HepG2 (cell line): ENCODE results near the gene SERPINF2. TPM values are rescaled to one million over a fixed set of nuclear protein-coding genes. Genes with fewer than 3 reads are reported as not detected.

Experiments used
- ARNT2 ChIP-seq: sonication (generic); formaldehyde crosslinking; IDR thresholded peaks from 2 replicates; pipeline ENCODE4 v1.8.0; 2022; ENCODE audit warnings: mild to moderate bottlenecking, low read depth, missing genetic modification reagents, moderate library complexity
- KDM2A ChIP-seq: sonication (generic); formaldehyde crosslinking; IDR thresholded peaks from 2 replicates; pipeline ENCODE4 v1.4.0; 2020; ENCODE audit warnings: low read depth, missing genetic modification reagents, borderline replicate concordance
- KLF16 ChIP-seq, 2 experiments: sonication (generic) in 1 of 2; formaldehyde crosslinking in 1 of 2; IDR thresholded peaks; 2 replicates each; pipeline versions ENCODE4 v1.6.1 to v1.8.0; 2016 to 2023; ENCODE audit warnings: missing genetic modification reagents in 2 of 2, missing compliant biosample characterization in 1 of 2
- NR2C2 ChIP-seq: sonication (generic); formaldehyde crosslinking; IDR thresholded peaks from 2 replicates; pipeline ENCODE4 v1.4.0; 2020; ENCODE audit warnings: missing genetic modification reagents, mild to moderate bottlenecking, moderate library complexity, borderline replicate concordance
- POLR2AphosphoS2 ChIP-seq: IDR thresholded peaks from 2 replicates; pipeline ENCODE4 v1.6.1; 2011; ENCODE audit warnings: low read depth, low read length, improper control_type of control experiment
- RARA ChIP-seq: IDR thresholded peaks from 2 replicates; pipeline ENCODE4 v1.6.1; 2016; ENCODE audit warnings: missing genetic modification reagents, missing compliant biosample characterization
- RARG ChIP-seq: sonication (generic); formaldehyde crosslinking; IDR thresholded peaks from 2 replicates; pipeline ENCODE4 v1.4.0; 2020; ENCODE audit warnings: low read depth, mild to moderate bottlenecking, missing genetic modification reagents
- RXRB ChIP-seq: IDR thresholded peaks from 2 replicates; pipeline ENCODE4 v1.6.1; 2016; ENCODE audit warnings: borderline replicate concordance, missing genetic modification reagents, missing compliant biosample characterization
- SAFB2 ChIP-seq: sonication (generic); formaldehyde crosslinking; IDR thresholded peaks from 2 replicates; pipeline ENCODE4 v1.5.1; 2020; ENCODE audit warnings: missing genetic modification reagents, low read depth, mild to moderate bottlenecking, borderline replicate concordance
- SOX5 ChIP-seq: IDR thresholded peaks from 2 replicates; pipeline ENCODE4 v1.6.1; 2016; ENCODE audit warnings: borderline replicate concordance
- ZC3H13 ChIP-seq: sonication (generic); formaldehyde crosslinking; IDR thresholded peaks from 2 replicates; pipeline ENCODE4 v1.8.1; 2023; ENCODE audit warnings: mild to moderate bottlenecking, missing genetic modification reagents, moderate library complexity
- ZEB1 ChIP-seq: IDR thresholded peaks from 2 replicates; pipeline ENCODE4 v1.6.1; 2012; ENCODE audit warnings: mild to moderate bottlenecking, low read depth, inconsistent platforms; ENCODE audit not compliant: insufficient replicate concordance
- ZNF160 ChIP-seq: sonication (generic); formaldehyde crosslinking; IDR thresholded peaks from 2 replicates; pipeline ENCODE4 v1.8.0; 2022; ENCODE audit warnings: mild to moderate bottlenecking, inconsistent platforms, missing genetic modification reagents
- ZNF354B ChIP-seq: sonication (generic); formaldehyde crosslinking; IDR thresholded peaks from 2 replicates; pipeline ENCODE4 v1.8.0; 2022; ENCODE audit warnings: mild to moderate bottlenecking, missing genetic modification reagents
- polyA plus RNA-seq, 8 experiments: library from polyadenylated mRNA; depleted of rRNA in 3 of 8; stranded (reverse) in 7 of 8; unstranded in 1 of 8; fragments of >200 nt; fragmentation: Illumina TruSeq in 4 of 8; extraction: Trizol in 4 of 8; gene quantifications; 2 replicates each; pipeline versions ENCODE4 v1.2.1 to v1.2.3, GENCODE V29; 2011 to 2016; ENCODE audit warnings: low read depth in 4 of 8, missing spikeins in 1 of 8, mixed read lengths in 1 of 8; ENCODE audit not compliant: insufficient read depth in 1 of 8
- total RNA-seq, 5 experiments: library from RNA; depleted of rRNA; stranded (reverse); fragments of >200 nt; fragmentation: Illumina TruSeq; extraction: Trizol; gene quantifications; 2 replicates each; pipeline ENCODE4 v1.2.3, GENCODE V29; 2016; ENCODE audit warnings: low read depth in 1 of 5
- TF ChIP-seq, protein P1 (sequence below): sonication (generic); formaldehyde crosslinking; IDR thresholded peaks from 2 replicates; pipeline ENCODE4 v1.4.0; 2020; ENCODE audit warnings: missing genetic modification reagents
- TF ChIP-seq, protein P2 (sequence below): sonication (generic); formaldehyde crosslinking; IDR thresholded peaks from 2 replicates; pipeline ENCODE4 v1.5.0; 2020; ENCODE audit warnings: missing genetic modification reagents
- TF ChIP-seq, protein P3 (sequence below): IDR thresholded peaks from 2 replicates; pipeline ENCODE4 v1.6.1; 2012; ENCODE audit warnings: inconsistent platforms
- TF ChIP-seq, protein P4 (sequence below): sonication (generic); formaldehyde crosslinking; IDR thresholded peaks from 2 replicates; pipeline ENCODE4 v1.4.0; 2020; ENCODE audit warnings: mild to moderate bottlenecking, missing genetic modification reagents
- TF ChIP-seq, protein P5 (sequence below): sonication (generic); formaldehyde crosslinking; IDR thresholded peaks from 2 replicates; pipeline ENCODE4 v1.8.0; 2022; ENCODE audit warnings: low read depth, missing genetic modification reagents
- TF ChIP-seq, protein P6 (sequence below): sonication (generic); formaldehyde crosslinking; IDR thresholded peaks from 2 replicates; pipeline ENCODE4 v1.5.1; 2020; ENCODE audit warnings: mild to moderate bottlenecking, moderate library complexity, missing genetic modification reagents

SERPINF2 gene
- total and polyA plus RNA-seq, 2 of the 13 experiments (the other 11 are each of a cell fraction or from before 2014, with no cell fraction given): 309 to 548 TPM

DNA sequence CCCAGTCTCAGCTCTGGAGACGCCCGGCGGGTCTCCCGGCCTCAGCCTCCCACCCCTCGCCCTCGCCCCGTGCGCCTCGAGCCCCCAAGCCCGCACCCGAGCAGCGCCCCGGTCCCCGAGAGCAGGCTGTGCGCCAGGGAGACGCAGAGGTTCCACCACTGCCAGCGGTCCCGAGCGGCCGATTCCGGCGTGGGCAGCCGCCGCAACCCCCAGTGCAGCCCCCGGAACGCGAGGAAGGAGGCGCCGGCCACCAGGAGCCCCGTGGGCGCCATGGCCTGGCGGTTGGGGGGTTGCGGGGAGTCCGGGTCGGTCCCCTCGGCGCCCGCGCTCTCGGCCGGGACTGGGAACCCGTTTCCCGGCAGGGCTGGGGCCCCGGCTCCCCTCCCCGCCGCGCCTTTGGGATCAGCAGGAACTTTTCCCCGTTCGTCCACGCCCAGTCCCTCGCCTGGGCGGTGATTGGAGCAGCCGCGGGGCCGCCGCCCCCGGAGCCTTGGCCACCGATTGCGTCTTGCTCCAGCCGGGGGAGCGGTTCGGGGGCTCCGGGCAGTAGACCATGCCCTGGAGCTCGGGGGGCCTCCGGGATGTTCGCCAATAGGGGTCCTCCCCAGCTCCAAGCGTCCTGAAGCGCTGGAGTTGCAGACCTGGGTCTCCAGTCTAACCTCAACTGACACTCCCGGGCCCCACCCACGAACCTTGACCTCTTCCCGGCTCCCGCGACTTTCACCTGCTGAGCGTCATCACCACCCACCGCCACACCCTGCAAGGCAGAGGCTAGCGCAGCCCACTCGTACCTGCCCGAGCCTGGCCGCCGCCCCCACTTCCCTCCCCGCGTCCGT lies 32.5 kb upstream of the SERPINF2 start, which contains the start of gene TLCD2 (continued):
- TF ChIP-seq, protein P1, sequence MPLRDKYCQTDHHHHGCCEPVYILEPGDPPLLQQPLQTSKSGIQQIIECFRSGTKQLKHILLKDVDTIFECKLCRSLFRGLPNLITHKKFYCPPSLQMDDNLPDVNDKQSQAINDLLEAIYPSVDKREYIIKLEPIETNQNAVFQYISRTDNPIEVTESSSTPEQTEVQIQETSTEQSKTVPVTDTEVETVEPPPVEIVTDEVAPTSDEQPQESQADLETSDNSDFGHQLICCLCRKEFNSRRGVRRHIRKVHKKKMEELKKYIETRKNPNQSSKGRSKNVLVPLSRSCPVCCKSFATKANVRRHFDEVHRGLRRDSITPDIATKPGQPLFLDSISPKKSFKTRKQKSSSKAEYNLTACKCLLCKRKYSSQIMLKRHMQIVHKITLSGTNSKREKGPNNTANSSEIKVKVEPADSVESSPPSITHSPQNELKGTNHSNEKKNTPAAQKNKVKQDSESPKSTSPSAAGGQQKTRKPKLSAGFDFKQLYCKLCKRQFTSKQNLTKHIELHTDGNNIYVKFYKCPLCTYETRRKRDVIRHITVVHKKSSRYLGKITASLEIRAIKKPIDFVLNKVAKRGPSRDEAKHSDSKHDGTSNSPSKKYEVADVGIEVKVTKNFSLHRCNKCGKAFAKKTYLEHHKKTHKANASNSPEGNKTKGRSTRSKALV (CRISPR knock-in tag): no peak
- peak; percentile 13; the same call in 1 of the 2 replicates for TF ChIP-seq ZC3H13 (CRISPR knock-in tag)
- TF ChIP-seq, protein P2, sequence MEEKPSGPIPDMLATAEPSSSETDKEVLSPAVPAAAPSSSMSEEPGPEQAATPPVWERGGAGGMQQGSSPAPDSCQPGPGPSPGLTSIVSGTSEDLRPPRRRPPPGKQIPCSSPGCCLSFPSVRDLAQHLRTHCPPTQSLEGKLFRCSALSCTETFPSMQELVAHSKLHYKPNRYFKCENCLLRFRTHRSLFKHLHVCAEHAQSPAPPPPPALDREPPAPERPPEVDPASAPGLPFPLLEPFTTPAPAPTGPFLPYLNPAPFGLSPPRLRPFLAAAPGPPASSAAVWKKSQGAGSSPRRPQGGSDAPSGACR: no peak
- peak; percentile 82 for TF ChIP-seq NR2C2
- peak; percentile 31; the same call in 1 of the 2 replicates for TF ChIP-seq RARA (CRISPR knock-in tag)
- TF ChIP-seq, protein P3, sequence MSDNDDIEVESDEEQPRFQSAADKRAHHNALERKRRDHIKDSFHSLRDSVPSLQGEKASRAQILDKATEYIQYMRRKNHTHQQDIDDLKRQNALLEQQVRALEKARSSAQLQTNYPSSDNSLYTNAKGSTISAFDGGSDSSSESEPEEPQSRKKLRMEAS: peak; percentile 47; the same call in 1 of the 2 replicates
- TF ChIP-seq, protein P4, sequence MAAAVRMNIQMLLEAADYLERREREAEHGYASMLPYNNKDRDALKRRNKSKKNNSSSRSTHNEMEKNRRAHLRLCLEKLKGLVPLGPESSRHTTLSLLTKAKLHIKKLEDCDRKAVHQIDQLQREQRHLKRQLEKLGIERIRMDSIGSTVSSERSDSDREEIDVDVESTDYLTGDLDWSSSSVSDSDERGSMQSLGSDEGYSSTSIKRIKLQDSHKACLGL: peak; percentile 61; the same call in 1 of the 2 replicates
- TF ChIP-seq ZNF160 (CRISPR knock-in tag): no peak
- peak; percentile 60 for TF ChIP-seq ZEB1
- TF ChIP-seq RARG (CRISPR knock-in tag): no peak
- peak; percentile 72 for TF ChIP-seq POLR2AphosphoS2
- TF ChIP-seq, protein P5, sequence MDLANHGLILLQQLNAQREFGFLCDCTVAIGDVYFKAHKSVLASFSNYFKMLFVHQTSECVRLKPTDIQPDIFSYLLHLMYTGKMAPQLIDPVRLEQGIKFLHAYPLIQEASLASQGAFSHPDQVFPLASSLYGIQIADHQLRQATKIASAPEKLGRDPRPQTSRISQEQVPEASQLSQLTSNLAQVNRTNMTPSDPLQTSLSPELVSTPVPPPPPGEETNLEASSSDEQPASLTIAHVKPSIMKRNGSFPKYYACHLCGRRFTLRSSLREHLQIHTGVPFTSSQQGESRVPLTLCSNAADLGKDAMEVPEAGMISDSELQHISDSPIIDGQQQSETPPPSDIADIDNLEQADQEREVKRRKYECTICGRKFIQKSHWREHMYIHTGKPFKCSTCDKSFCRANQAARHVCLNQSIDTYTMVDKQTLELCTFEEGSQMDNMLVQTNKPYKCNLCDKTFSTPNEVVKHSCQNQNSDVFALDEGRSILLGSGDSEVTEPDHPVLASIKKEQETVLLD: 0 out of 2 replicates have a peak, but pooled peaks have one; percentile 1
- peak; percentile 40; the same call in 1 of the 2 replicates for TF ChIP-seq RXRB (CRISPR knock-in tag)
- TF ChIP-seq, protein P6, sequence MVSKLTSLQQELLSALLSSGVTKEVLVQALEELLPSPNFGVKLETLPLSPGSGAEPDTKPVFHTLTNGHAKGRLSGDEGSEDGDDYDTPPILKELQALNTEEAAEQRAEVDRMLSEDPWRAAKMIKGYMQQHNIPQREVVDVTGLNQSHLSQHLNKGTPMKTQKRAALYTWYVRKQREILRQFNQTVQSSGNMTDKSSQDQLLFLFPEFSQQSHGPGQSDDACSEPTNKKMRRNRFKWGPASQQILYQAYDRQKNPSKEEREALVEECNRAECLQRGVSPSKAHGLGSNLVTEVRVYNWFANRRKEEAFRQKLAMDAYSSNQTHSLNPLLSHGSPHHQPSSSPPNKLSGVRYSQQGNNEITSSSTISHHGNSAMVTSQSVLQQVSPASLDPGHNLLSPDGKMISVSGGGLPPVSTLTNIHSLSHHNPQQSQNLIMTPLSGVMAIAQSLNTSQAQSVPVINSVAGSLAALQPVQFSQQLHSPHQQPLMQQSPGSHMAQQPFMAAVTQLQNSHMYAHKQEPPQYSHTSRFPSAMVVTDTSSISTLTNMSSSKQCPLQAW (CRISPR knock-in tag): peak; percentile 29; the same call in 1 of the 2 replicates
- TF ChIP-seq SAFB2 (CRISPR knock-in tag): no peak
- no peak for TF ChIP-seq ZNF354B
- peak; percentile 97 for TF ChIP-seq KDM2A (CRISPR knock-in tag)
- peak; percentile 33; the same call in 1 of the 2 replicates for TF ChIP-seq SOX5 (CRISPR knock-in tag)
- TF ChIP-seq KLF16 (CRISPR knock-in tag; IDR thresholded peaks at IDR 0.05): peak in 1 of 2 experiments; percentile 61; a peak in 1 of 4 replicates
- peak; percentile 79; the same call in 1 of the 2 replicates for TF ChIP-seq ARNT2 (CRISPR knock-in tag)
